ENCODE measurements around the gene STEAP4. TPM values are rescaled to one million over a fixed set of nuclear protein-coding genes. Genes with fewer than 3 reads are reported as not detected.

The STEAP4 gene
- polyA plus RNA-seq, 1 of the 3 experiments (the other 2 are of a cell fraction) = not detected

DNA sequence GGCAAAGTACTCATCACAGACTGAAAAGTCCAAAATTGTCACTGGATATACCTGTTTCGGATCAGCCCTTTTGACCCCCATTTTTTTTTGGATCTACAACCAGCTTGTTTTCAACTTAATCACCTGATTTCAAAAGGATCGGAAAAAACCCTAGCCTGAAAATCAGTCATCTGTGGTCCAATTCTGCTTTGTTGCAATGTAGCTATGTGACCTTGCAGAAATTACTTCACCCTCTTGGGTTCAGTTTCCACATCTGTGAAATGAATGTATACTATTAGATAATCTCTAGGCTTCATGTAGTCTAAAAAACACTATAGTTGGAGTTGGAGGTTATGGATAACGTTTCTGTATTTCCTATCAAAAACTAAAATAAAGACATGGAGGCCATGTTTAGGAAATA, 37.1 kb downstream of the STEAP4 start:
- TF ChIP-seq IRF3 (IDR thresholded peaks at IDR 0.05; ENCODE audit: low read depth, low read length) (no peak), RAD21 (IDR thresholded peaks at IDR 0.05; ENCODE audit: low read length) (no peak), YY1 (IDR thresholded peaks at IDR 0.05; ENCODE audit: low read depth) (no peak), GATA2 (CRISPR knock-in tag; IDR thresholded peaks at IDR 0.05) (no peak), TAF1 (IDR thresholded peaks at IDR 0.05; ENCODE audit: borderline replicate concordance, low read depth, low read length) (no peak), ZBTB33 (IDR thresholded peaks at IDR 0.05; ENCODE audit: borderline replicate concordance, low read depth) (no peak), RCOR1 (IDR thresholded peaks at IDR 0.05; ENCODE audit: low read length) (no peak), RXRA (IDR thresholded peaks at IDR 0.05; ENCODE audit: borderline replicate concordance, low read depth) (no peak), PBX3 (IDR thresholded peaks at IDR 0.05) (no peak)
- TF ChIP-seq, protein P1, sequence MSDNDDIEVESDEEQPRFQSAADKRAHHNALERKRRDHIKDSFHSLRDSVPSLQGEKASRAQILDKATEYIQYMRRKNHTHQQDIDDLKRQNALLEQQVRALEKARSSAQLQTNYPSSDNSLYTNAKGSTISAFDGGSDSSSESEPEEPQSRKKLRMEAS (IDR thresholded peaks at IDR 0.05; ENCODE audit: low read depth) = no peak
- Histone ChIP-seq H2AFZ (ENCODE audit: low read depth) (no peak overlapping the region), H3K9me3 (no peaks in the 10 kb centered on the region), H3K4me3 (ENCODE audit: low read depth in 2 of 2, low read length in 1 of 2) (no peak overlapping the region), H3K27me3 (ENCODE audit: insufficient read depth) (no peaks in the 10 kb centered on the region), H3K36me3 (replicated peaks in 1 of 2; ENCODE audit: control insufficient read depth in 1 of 2, insufficient read depth in 2 of 2, low read length in 1 of 2) (no peaks in the 10 kb centered on the region), H3K4me1 (ENCODE audit: control insufficient read depth in 1 of 2, insufficient read depth in 2 of 2, low read depth in 1 of 2, low read length in 1 of 2) (no peaks in the 10 kb centered on the region), H3K9ac (no peak overlapping the region), H3K9me2 (0 out of 2 replicates have a peak, but pooled peaks cover 4% of the 10 kb centered on the region), H3K27ac (ENCODE audit: low read depth in 2 of 2, low read length in 1 of 2) (no peak overlapping the region), H3K79me2 (ENCODE audit: insufficient read depth) (no peaks in the 10 kb centered on the region), H4K20me1 (ENCODE audit: insufficient read depth) (no peaks in the 10 kb centered on the region), H3K4me2 (no peak overlapping the region), H3F3A (replicated peaks; ENCODE audit: insufficient read depth) (no peaks in the 10 kb centered on the region)
- WGBS (ENCODE audit: low lambda C conversion rate) = 50% methylated on average over 3 of the region's 3 CpGs
- ChIA-PET POLR2A (no interaction called here), CTCF (no interaction called here)
- no peak for DNase-seq

- Histone ChIP-seq H3K27ac (ENCODE audit: low read depth in 2 of 2, low read length in 1 of 2) (no peak overlapping the region), H3K79me2 (ENCODE audit: insufficient read depth) (no peaks in the 10 kb centered on the region), H3F3A (replicated peaks; ENCODE audit: insufficient read depth) (no peaks in the 10 kb centered on the region), H4K20me1 (ENCODE audit: insufficient read depth) (no peaks in the 10 kb centered on the region), H3K36me3 (replicated peaks in 1 of 2; ENCODE audit: control insufficient read depth in 1 of 2, insufficient read depth in 2 of 2, low read length in 1 of 2) (no peaks in the 10 kb centered on the region), H3K9me3 (no peaks in the 10 kb centered on the region), H3K9me2 (0 out of 2 replicates have a peak, but pooled peaks cover 4% of the 10 kb centered on the region), H3K4me2 (no peak overlapping the region), H3K4me3 (ENCODE audit: low read depth in 2 of 2, low read length in 1 of 2) (no peak overlapping the region), H3K9ac (no peak overlapping the region), H3K27me3 (ENCODE audit: insufficient read depth) (no peaks in the 10 kb centered on the region), H3K4me1 (ENCODE audit: control insufficient read depth in 1 of 2, insufficient read depth in 2 of 2, low read depth in 1 of 2, low read length in 1 of 2) (no peaks in the 10 kb centered on the region; a peak in 1 of 4 replicates), H2AFZ (ENCODE audit: low read depth) (no peak overlapping the region)
- no peak for DNase-seq
- ChIA-PET CTCF (interaction anchor here (1.0 kb wide), 1 partner anchor 76 kb away, joined by 3 read pairs; no protein-coding TSS in a partner anchor), POLR2A (no interaction called here)
- 9% methylated on average over 2 of the region's 2 CpGs for WGBS (ENCODE audit: low lambda C conversion rate)
- no peak for TF ChIP-seq NRF1 (IDR thresholded peaks at IDR 0.05; ENCODE audit: low read depth, low read length)
- TF ChIP-seq RFX5 (IDR thresholded peaks at IDR 0.05; ENCODE audit: low read length) = no peak
- TF ChIP-seq JUND (IDR thresholded peaks at IDR 0.05) = no peak
- TF ChIP-seq YY1 (IDR thresholded peaks at IDR 0.05; ENCODE audit: low read depth) = no peak
- TF ChIP-seq, protein P1 (IDR thresholded peaks at IDR 0.05; ENCODE audit: low read depth) = no peak
- TF ChIP-seq GATA2 (CRISPR knock-in tag; IDR thresholded peaks at IDR 0.05) = no peak
- TF ChIP-seq, protein P2, sequence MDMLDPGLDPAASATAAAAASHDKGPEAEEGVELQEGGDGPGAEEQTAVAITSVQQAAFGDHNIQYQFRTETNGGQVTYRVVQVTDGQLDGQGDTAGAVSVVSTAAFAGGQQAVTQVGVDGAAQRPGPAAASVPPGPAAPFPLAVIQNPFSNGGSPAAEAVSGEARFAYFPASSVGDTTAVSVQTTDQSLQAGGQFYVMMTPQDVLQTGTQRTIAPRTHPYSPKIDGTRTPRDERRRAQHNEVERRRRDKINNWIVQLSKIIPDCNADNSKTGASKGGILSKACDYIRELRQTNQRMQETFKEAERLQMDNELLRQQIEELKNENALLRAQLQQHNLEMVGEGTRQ (IDR thresholded peaks at IDR 0.05; ENCODE audit: borderline replicate concordance, low read depth, low read length) = no peak
- TF ChIP-seq FOSL2 (IDR thresholded peaks at IDR 0.05; ENCODE audit: borderline replicate concordance, low read depth) = no peak
- no peak for TF ChIP-seq TEAD4 (IDR thresholded peaks at IDR 0.05; ENCODE audit: borderline replicate concordance, insufficient read depth)
- TF ChIP-seq POLR2AphosphoS5 (IDR thresholded peaks at IDR 0.05; ENCODE audit: low read depth, low read length) = no peak
- no peak for TF ChIP-seq EP300 (IDR thresholded peaks at IDR 0.05; ENCODE audit: borderline replicate concordance in 1 of 2, low read depth in 1 of 2, low read length in 1 of 2)
- TF ChIP-seq, protein P3, sequence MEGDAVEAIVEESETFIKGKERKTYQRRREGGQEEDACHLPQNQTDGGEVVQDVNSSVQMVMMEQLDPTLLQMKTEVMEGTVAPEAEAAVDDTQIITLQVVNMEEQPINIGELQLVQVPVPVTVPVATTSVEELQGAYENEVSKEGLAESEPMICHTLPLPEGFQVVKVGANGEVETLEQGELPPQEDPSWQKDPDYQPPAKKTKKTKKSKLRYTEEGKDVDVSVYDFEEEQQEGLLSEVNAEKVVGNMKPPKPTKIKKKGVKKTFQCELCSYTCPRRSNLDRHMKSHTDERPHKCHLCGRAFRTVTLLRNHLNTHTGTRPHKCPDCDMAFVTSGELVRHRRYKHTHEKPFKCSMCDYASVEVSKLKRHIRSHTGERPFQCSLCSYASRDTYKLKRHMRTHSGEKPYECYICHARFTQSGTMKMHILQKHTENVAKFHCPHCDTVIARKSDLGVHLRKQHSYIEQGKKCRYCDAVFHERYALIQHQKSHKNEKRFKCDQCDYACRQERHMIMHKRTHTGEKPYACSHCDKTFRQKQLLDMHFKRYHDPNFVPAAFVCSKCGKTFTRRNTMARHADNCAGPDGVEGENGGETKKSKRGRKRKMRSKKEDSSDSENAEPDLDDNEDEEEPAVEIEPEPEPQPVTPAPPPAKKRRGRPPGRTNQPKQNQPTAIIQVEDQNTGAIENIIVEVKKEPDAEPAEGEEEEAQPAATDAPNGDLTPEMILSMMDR (IDR thresholded peaks at IDR 0.05) = no peak
- TF ChIP-seq EZH2phosphoT487 (IDR thresholded peaks at IDR 0.05; ENCODE audit: borderline replicate concordance, low read depth) = no peak
- TF ChIP-seq GABPA (IDR thresholded peaks at IDR 0.05; ENCODE audit: low read depth) = no peak
- TF ChIP-seq RAD21 (IDR thresholded peaks at IDR 0.05; ENCODE audit: low read length) = no peak
These were observed 37.8 kb downstream of the STEAP4 start for GRCh38 chr7:88268858-88269257.
